Measurements from ENCODE around the gene PALLD. TPM values are rescaled to one million over a fixed set of nuclear protein-coding genes. Genes with fewer than 3 reads are reported as not detected.

Gene PALLD
- polyA plus RNA-seq, 1 donor from 2014 or later: 20.5 TPM

- Histone ChIP-seq H3K9ac (ENCODE audit: low read length) (no peak overlapping the region), H3K4me3 (ENCODE audit: low read length) (no peak overlapping the region), H2AFZ (ENCODE audit: low read depth, low read length) (no peak overlapping the region), H3K36me3 (ENCODE audit: insufficient read depth, low read length) (no peaks in the 10 kb centered on the region), H3K9me3 (ENCODE audit: low read length) (peaks cover 5% of the 10 kb centered on the region), H3K79me2 (replicated peaks; ENCODE audit: insufficient read depth, low read length) (peaks cover 85% of the 10 kb centered on the region), H4K20me1 (ENCODE audit: insufficient read depth) (no peaks in the 10 kb centered on the region), H3F3A (ENCODE audit: insufficient read depth, low read length, poor library complexity, severe bottlenecking) (no peaks in the 10 kb centered on the region), H3K27ac (ENCODE audit: low read length) (no peak overlapping the region), H3K27me3 (ENCODE audit: insufficient read depth, low read depth, low read length) (no peaks in the 10 kb centered on the region), H3K9me2 (ENCODE audit: insufficient read depth, low read length) (no peaks in the 10 kb centered on the region), H3K4me2 (ENCODE audit: low read length) (no peak overlapping the region)
- TF ChIP-seq SMC3 (conservative IDR thresholded peaks at IDR 0.05; ENCODE audit: poor library complexity) (no peak), EP300 (conservative IDR thresholded peaks at IDR 0.05; ENCODE audit: poor library complexity, severe bottlenecking) (no peak), POLR2AphosphoS5 (IDR thresholded peaks at IDR 0.05) (no peak), RAD21 (conservative IDR thresholded peaks at IDR 0.05) (no peak)
These were observed 368.1 kb downstream of the PALLD start for GRCh38 chr4:168864821-168865541.

- Histone ChIP-seq H3K9ac (ENCODE audit: low read length) (no peak overlapping the region), H3K36me3 (ENCODE audit: insufficient read depth, low read length) (no peaks in the 10 kb centered on the region), H3K4me2 (ENCODE audit: low read length) (no peak overlapping the region), H3F3A (ENCODE audit: insufficient read depth, low read length, poor library complexity, severe bottlenecking) (no peaks in the 10 kb centered on the region), H3K9me2 (ENCODE audit: insufficient read depth, low read length) (no peaks in the 10 kb centered on the region), H3K27me3 (ENCODE audit: insufficient read depth, low read depth, low read length) (no peaks in the 10 kb centered on the region), H3K79me2 (replicated peaks; ENCODE audit: insufficient read depth, low read length) (peaks cover 83% of the 10 kb centered on the region), H3K9me3 (ENCODE audit: low read length) (peaks cover 5% of the 10 kb centered on the region), H3K4me3 (ENCODE audit: low read length) (no peak overlapping the region), H2AFZ (ENCODE audit: low read depth, low read length) (no peak overlapping the region), H4K20me1 (ENCODE audit: insufficient read depth) (no peaks in the 10 kb centered on the region), H3K27ac (ENCODE audit: low read length) (no peak overlapping the region)
- TF ChIP-seq POLR2AphosphoS5 (IDR thresholded peaks at IDR 0.05) (no peak), EZH2 (IDR thresholded peaks at IDR 0.05; ENCODE audit: borderline replicate concordance, insufficient read depth, low read length, poor library complexity, severe bottlenecking) (no peak), SMC3 (conservative IDR thresholded peaks at IDR 0.05; ENCODE audit: poor library complexity) (no peak), CTCF (IDR thresholded peaks at IDR 0.05; ENCODE audit: poor library complexity, severe bottlenecking) (no peak), RAD21 (conservative IDR thresholded peaks at IDR 0.05) (no peak), MXI1 (conservative IDR thresholded peaks at IDR 0.05; ENCODE audit: poor library complexity, severe bottlenecking) (no peak), TAF1 (IDR thresholded peaks at IDR 0.05; ENCODE audit: low read depth) (no peak), EP300 (conservative IDR thresholded peaks at IDR 0.05; ENCODE audit: poor library complexity, severe bottlenecking) (no peak), REST (IDR thresholded peaks at IDR 0.05; ENCODE audit: borderline replicate concordance) (no peak)
These were observed 369.0 kb downstream of the PALLD start for GRCh38 chr4:168865854-168866253.
